CD14-positive monocyte (primary cell): Measurements from ENCODE around the gene GTF2F2. TPM values are rescaled to one million over a fixed set of nuclear protein-coding genes. Genes with fewer than 3 reads are reported as not detected.

ENCODE experiments used
- DNase-seq, 3 donors: peaks; one replicate each; pipeline ENCODE4 v3.0.0-alpha.2; 2011 to 2022
- H2AFZ ChIP-seq: 2 replicates; pipeline ENCODE4 v1.6.0; 2012; ENCODE audit warnings: mild to moderate bottlenecking, low read depth, low read length, inconsistent platforms; ENCODE audit not compliant: insufficient read depth, poor library complexity, severe bottlenecking
- H3K27ac ChIP-seq, 2 donors: 1 replicate in 1 of 2; 2 replicates in 1 of 2; pipeline ENCODE4 v1.5.1; 2012 to 2013; ENCODE audit warnings: low read length in 2 of 2, control low read depth in 1 of 2, inconsistent platforms in 1 of 2, low read depth in 1 of 2, mild to moderate bottlenecking in 1 of 2
- H3K27me3 ChIP-seq, 2 donors: one replicate each; pipeline versions ENCODE4 v1.6.0 to v1.6.1; 2011 to 2013; ENCODE audit warnings: low read length in 2 of 2; ENCODE audit not compliant: control insufficient read depth in 2 of 2, insufficient read depth in 2 of 2
- H3K36me3 ChIP-seq, 2 donors: replicated peaks in 1 of 2; 1 replicate in 1 of 2; 2 replicates in 1 of 2; pipeline versions ENCODE4 v1.5.1 to v1.6.1; 2012 to 2013; ENCODE audit warnings: low read length in 2 of 2, control low read depth in 1 of 2, inconsistent platforms in 1 of 2, mild to moderate bottlenecking in 1 of 2; ENCODE audit not compliant: insufficient read depth in 2 of 2, control insufficient read depth in 1 of 2
- H3K4me1 ChIP-seq, 2 donors: 1 replicate in 1 of 2; 2 replicates in 1 of 2; pipeline versions ENCODE4 v1.5.1 to v1.6.1; 2012 to 2013; ENCODE audit warnings: low read length in 2 of 2, control low read depth in 1 of 2, inconsistent platforms in 1 of 2, mild to moderate bottlenecking in 1 of 2, moderate library complexity in 1 of 2; ENCODE audit not compliant: insufficient read depth in 2 of 2, control insufficient read depth in 1 of 2
- H3K4me2 ChIP-seq: replicated peaks from 2 replicates; pipeline ENCODE3; 2012; ENCODE audit warnings: low read length, moderate library complexity, mild to moderate bottlenecking; ENCODE audit not compliant: poor library complexity, severe bottlenecking; ENCODE audit errors: extremely low read depth
- H3K4me3 ChIP-seq, 3 experiments: fragments of 200-600 bp in 1 of 3; sonication (generic) in 1 of 3; replicated peaks in 1 of 3; 1 replicate in 2 of 3; 2 replicates in 1 of 3; pipeline ENCODE4 v1.5.1; 2011 to 2013; ENCODE audit warnings: low read length in 3 of 3, mild to moderate bottlenecking in 3 of 3, control low read depth in 2 of 3, low read depth in 2 of 3, inconsistent platforms in 1 of 3, moderate library complexity in 1 of 3
- H3K79me2 ChIP-seq: 2 replicates; pipeline ENCODE4 v1.6.0; 2012; ENCODE audit warnings: mild to moderate bottlenecking, control low read depth, inconsistent platforms, low read length, moderate library complexity; ENCODE audit not compliant: insufficient read depth
- H3K9ac ChIP-seq: 2 replicates; pipeline ENCODE4 v1.6.0; 2017; ENCODE audit warnings: low read length, mild to moderate bottlenecking; ENCODE audit not compliant: insufficient read depth, poor library complexity, severe bottlenecking
- H3K9me3 ChIP-seq, 2 donors: replicated peaks in 1 of 2; 1 replicate in 1 of 2; 2 replicates in 1 of 2; pipeline versions ENCODE4 v1.5.1 to v1.6.1; 2012 to 2013; ENCODE audit warnings: low read length in 2 of 2, control low read depth in 1 of 2; ENCODE audit not compliant: control insufficient read depth in 1 of 2, insufficient read depth in 1 of 2
- H4K20me1 ChIP-seq: 2 replicates; pipeline ENCODE4 v1.6.0; 2012; ENCODE audit warnings: mild to moderate bottlenecking, low read length, control low read depth, moderate library complexity; ENCODE audit not compliant: insufficient read depth
- H3K27ac Mint-ChIP-seq, 7 donors: one replicate each; pipeline ENCODE4 v1.8.0; 2020; ENCODE audit warnings: mild to moderate bottlenecking in 7 of 7, mixed read lengths in 7 of 7, moderate library complexity in 6 of 7, inconsistent platforms in 2 of 7
- H3K27me3 Mint-ChIP-seq, 3 donors: one replicate each; pipeline ENCODE4 v1.8.0; 2021 to 2022; ENCODE audit warnings: low read depth in 3 of 3, mild to moderate bottlenecking in 3 of 3, mixed read lengths in 3 of 3, moderate library complexity in 3 of 3, inconsistent platforms in 1 of 3
- H3K36me3 Mint-ChIP-seq, 2 donors: one replicate each; pipeline ENCODE4 v1.8.0; 2020; ENCODE audit warnings: mixed read lengths in 2 of 2, inconsistent platforms in 1 of 2, mild to moderate bottlenecking in 1 of 2
- H3K4me1 Mint-ChIP-seq: one replicate; pipeline ENCODE4 v1.8.0; 2020; ENCODE audit warnings: mild to moderate bottlenecking, mixed read lengths
- H3K4me3 Mint-ChIP-seq, 2 donors: one replicate each; pipeline ENCODE4 v1.8.0; 2020; ENCODE audit warnings: mild to moderate bottlenecking in 2 of 2, mixed read lengths in 2 of 2, moderate library complexity in 1 of 2
- H3K9me3 Mint-ChIP-seq, 7 donors: one replicate each; pipeline ENCODE4 v1.8.0; 2020 to 2022; ENCODE audit warnings: mixed read lengths in 7 of 7, mild to moderate bottlenecking in 6 of 7, moderate library complexity in 6 of 7, inconsistent platforms in 2 of 7
- CTCF ChIP-seq: fragments of 200-600 bp; IDR thresholded peaks from one replicate; pipeline ENCODE4 v1.8.0; 2022; ENCODE audit warnings: antibody characterized with exemption, mild to moderate bottlenecking
- WGBS: methylation state at CpG from one replicate; pipeline ENCODE4 v1.1.5; 2013; ENCODE audit warnings: missing lambda C conversion rate; ENCODE audit not compliant: insufficient coverage; 5-methylcytosine and 5-hydroxymethylcytosine counted together
- intact Hi-C, 2 donors: fragments of 100-400 bp; cut with micrococcal nuclease; formaldehyde crosslinking; loops; one replicate each; pipeline versions ENCODE4 v1.15.0 to v1.15.1; 2023
- polyA plus RNA-seq, 3 donors: library from polyadenylated mRNA; depleted of rRNA in 1 of 3; unstranded in 2 of 3; stranded (reverse) in 1 of 3; fragments of 300-500 nt in 2 of 3; fragments of >200 nt in 1 of 3; fragmentation: Illumina TruSeq in 2 of 3; gene quantifications; 1 replicate in 2 of 3; 2 replicates in 1 of 3; pipeline ENCODE4 v1.2.3, GENCODE V29; 2012 to 2021

The GTF2F2 gene
- polyA plus RNA-seq, 3 donors: 8.1 to 10.4 (median 8.5) TPM

GRCh38 chr13:45315520-45316167, 195.3 kb downstream of the GTF2F2 start:
- H3K4me3 Mint-ChIP-seq: no peak overlapping the region
- H3K4me1 ChIP-seq: peaks cover 21 to 25% of the 10 kb centered on the region in 2 donors
- no peak overlapping the region for H3K4me2 ChIP-seq
- no peak for TF ChIP-seq CTCF
- no peak overlapping the region for H3K9ac ChIP-seq
- DNase-seq: no peak
- H3K4me3 ChIP-seq: no peak overlapping the region
- peaks cover 11 to 20% (median 19%) of the 10 kb centered on the region in 3 donors for H3K27me3 Mint-ChIP-seq
- peaks cover 0 to 2% (median 0%) of the 10 kb centered on the region in 7 donors for H3K9me3 Mint-ChIP-seq
- no peak overlapping the region for H3K27ac ChIP-seq
- no peaks in the 10 kb centered on the region for H3K79me2 ChIP-seq
- no peaks in the 10 kb centered on the region for H3K36me3 ChIP-seq
- intact Hi-C loops: no loop called here
- no peaks in the 10 kb centered on the region for H3K9me3 ChIP-seq
- no peak overlapping the region for H2AFZ ChIP-seq
- H3K4me1 Mint-ChIP-seq: peaks cover 23% of the 10 kb centered on the region
- no peaks in the 10 kb centered on the region for H3K36me3 Mint-ChIP-seq
- 93% methylated on average over 10 of the region's 11 CpGs for WGBS
- peaks cover 6 to 8% of the 10 kb centered on the region in 2 donors for H3K27me3 ChIP-seq
- peak overlapping the region in 1 of 7 donors; percentile 63 for H3K27ac Mint-ChIP-seq
- H4K20me1 ChIP-seq: no peaks in the 10 kb centered on the region

DNA sequence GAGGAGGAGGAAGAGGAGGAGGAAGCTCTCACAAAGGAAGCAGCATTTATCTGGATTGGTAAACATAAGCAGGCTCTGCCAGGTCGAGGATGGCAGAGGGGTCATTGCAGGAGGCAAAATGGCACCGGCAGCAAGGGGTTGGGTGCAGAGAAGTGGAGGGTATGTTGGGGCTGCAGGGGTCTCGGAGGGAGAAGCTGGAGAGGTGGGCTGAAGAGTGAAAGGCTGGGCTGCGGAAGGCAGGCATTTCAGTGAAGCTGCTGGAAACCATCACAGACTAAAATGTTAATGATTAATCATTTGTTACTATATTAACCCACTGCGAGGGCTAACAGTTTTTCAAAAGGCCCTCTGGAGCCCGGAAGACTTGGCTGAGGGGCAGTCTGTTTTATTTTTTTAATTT, 196.0 kb downstream of the GTF2F2 start:
- Histone ChIP-seq H3K79me2 (no peaks in the 10 kb centered on the region), H3K4me3 (no peak overlapping the region), H3K27ac (no peak overlapping the region), H3K9ac (no peak overlapping the region), H4K20me1 (no peaks in the 10 kb centered on the region), H3K4me1 (peaks cover 22 to 25% of the 10 kb centered on the region in 2 donors), H2AFZ (no peak overlapping the region), H3K9me3 (no peaks in the 10 kb centered on the region), H3K36me3 (no peaks in the 10 kb centered on the region), H3K27me3 (peaks cover 3 to 5% of the 10 kb centered on the region in 2 donors), H3K4me2 (no peak overlapping the region)
- Mint-ChIP-seq H3K4me1 (peaks cover 23% of the 10 kb centered on the region), H3K4me3 (no peak overlapping the region), H3K9me3 (peaks cover 0 to 2% (median 0%) of the 10 kb centered on the region in 7 donors), H3K36me3 (no peaks in the 10 kb centered on the region), H3K27me3 (peaks cover 7 to 14% (median 13%) of the 10 kb centered on the region in 3 donors), H3K27ac (peak overlapping the region in 1 of 7 donors; percentile 76)
- no peak for TF ChIP-seq CTCF
- WGBS: 90% methylated on average over 2 of the region's 6 CpGs
- no peak for DNase-seq
- intact Hi-C loops: no loop called here
